GM21381 (cell line): ENCODE measurements around the gene UBE2D3.
"Not testable (repeated sequence)": the region's sequence is repeated elsewhere in the genome, so short reads cannot be mapped to it uniquely, and the experiment has no call there.

Experiments
- ATAC-seq: cut with Tn5 transposase; IDR thresholded peaks from one replicate; pipeline ENCODE4 v1.9.1; 2021; ENCODE audit warnings: mild to moderate bottlenecking, moderate library complexity; ENCODE audit not compliant: unreplicated experiment

UBE2D3 gene

DNA sequence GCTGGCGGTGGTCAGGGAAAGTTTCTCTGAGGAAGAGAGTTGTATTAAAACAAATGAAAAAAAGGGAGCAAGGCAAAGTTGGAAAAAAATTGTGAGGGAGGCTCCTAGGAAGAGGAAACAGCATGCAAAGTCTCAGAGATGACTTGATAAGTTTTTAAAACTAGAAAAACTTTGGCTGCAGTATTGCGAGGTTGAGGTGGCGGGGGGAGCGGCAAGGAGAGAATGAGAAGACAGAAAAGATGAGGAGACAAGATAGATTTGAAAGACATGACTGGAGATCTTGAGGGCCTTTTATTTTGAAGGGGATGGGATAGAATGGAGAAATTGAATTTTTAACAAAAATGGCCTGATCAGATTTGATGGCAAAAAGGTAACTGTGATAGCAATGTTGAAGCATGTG, 4.8 kb upstream of the UBE2D3 start:
- ATAC-seq = no peak

DNA sequence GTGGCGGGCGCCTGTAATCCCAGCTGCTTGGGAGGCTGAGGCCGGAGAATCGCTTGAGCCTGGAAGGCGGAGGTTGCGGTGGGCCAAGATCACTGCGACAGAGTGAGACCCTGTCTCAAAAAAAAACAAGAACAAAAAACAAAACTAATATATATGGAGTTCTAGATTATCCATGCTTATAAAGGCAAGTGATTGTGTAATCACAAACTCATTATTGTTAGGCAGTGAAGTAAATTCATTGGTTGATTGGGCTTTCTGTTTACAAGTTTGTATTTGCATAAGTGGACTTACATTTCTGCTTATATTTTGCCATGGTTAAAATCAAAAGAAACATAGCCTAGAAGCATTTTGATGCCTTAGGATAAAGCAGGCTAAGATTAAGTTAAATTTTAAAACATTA, 2.5 kb upstream of the UBE2D3 start:
- no peak for ATAC-seq

DNA sequence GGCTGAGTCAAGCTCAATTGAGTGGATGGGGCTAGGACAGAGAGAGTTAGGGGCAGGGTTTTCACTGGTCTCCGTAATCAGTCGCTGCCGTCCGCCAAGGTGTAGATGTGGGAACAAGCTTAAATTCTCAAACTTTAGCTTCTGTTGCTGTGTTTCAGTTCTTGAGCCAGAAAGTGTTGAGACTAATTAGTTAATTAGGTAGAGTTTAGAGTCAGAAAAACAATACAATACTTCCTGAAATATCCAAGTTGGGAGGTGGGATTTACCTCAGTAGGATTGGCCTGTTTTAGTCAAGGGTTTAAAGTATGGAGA, 1.1 kb upstream of the UBE2D3 start:
- ATAC-seq = no peak

DNA sequence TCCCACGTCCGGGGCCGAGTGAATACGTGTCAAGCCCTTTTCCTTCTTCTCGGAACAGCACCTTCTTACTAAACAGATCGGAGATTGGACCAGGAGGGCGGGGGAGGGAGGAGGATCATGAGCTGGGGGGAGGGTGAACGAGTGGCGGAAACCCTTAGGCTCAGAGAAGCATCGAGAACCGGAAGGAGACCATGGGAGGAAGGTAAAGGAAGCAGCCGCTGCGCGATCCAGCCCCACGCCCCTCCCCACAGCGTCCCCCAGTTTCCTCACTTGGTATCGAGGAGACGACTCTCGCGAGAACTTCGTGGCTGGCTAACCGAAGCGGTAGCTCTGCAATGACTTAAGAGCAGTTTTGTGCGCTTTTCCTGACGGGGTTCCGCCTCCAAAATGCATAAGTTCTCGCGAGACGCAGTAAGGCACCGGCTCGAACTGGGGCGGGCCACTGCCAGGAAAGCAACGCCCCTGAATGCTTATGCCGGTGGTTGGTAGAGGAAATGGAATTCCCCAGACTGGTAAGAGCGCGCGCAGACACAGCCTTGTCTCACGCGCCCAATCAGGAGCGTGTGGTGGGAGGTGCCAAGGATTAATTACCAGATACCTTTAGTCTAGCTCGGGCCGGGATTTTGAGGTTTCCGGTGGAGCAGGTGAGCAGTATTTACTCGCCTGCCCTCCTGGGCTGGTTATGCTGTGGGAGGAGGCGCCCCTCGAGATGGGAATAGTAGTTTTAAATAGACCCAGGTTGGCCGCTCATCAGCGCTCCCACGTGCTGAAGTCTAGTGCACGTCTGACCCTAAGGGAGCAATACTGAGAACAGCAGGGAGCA, 534 bp upstream of the UBE2D3 start:
- ATAC-seq = peak; percentile 77

DNA sequence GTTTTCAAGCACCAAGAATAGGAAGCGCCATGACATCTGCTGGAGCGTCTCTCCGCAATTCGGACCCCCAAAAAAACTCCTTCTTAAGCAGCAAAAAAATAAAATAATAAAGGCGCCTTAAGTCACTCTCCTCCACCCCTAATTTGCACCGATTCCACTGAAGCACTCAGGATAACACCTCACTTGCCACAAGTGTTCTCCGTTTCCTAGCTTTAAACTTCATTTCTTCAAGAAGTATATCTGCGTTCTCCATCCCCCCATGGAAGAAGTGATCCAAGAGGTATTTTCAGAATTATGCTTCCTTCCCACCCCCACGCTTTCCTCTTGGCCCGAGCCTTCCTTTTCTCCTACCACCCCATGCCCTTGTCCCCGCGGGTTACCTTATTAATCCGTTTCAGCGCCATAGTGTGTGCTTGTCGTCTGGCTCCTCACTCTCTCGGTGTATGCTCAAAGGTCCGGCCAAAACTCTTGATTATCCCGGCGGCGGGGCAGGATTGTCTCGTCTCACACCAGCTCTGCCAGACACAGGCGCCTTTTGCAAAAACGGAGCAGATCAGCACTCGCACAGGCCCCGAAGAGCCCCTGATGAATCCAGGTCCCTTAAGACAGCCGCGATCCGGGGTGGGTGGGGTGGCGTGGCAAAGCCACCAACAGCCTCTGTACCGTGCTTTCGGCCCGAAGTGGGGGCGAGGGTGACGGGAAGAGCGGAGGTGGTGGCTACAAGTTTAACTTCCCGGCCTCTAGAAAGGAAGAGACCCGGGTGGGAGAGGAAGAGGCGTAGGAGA, 1.1 kb downstream of the UBE2D3 start:
- ATAC-seq = no peak

DNA sequence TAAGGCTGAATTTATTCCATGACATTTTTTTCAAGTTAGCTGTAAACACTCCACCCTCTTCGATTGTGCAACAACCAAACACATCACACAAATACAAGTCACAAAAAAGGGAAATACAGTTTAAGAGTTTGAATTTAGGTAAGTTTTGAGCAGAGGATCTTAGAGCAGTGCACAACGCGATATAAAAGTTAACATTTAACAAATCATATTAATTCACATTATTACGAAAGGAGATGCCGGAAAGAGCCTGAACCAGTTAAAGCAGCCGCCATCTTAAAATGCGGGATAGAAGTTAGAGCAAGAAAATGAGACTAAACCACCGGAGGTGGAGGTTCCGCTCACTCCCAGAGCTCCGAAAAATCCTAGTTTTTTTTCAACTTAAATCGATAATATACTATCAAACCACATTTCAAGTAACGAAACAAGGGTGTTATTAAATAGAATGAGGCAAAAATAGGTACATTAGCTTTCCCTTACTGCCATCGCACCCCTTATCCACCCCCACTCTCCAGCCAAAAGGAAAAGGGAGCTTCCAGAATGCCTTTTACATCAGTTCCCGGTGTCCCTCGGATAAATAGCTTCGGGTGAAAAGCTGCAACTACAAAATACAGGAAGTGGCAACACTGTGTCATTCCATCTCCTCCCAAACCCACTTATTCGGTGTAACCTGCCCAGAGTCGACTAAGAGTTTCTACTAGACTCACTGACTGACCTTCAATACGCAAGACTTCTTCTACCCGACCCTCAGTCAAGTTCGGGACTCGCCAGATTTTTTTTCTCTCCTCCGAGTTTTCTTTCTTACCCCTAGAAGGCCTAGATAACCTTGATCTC, 1.9 kb downstream of the UBE2D3 start:
- no peak for ATAC-seq

DNA sequence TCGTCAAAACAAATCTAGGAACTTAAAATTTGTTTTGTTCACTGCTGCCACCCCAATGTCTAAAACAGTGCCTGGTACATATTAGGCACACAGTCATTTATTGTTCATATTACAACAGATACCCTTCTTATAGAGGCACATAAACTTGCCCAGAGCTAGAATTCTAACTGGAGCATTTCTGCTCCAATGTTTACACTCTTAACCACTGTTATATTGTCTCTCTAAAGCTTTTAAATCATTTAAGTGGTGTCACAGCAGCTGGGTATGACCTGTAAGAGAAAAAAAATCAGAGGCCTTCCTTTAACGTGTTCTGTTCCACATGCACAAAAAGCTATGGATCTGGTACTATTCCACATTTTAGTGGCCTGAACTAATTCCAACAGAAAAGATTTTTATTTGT, 3.0 kb downstream of the UBE2D3 start:
- ATAC-seq = no peak

DNA sequence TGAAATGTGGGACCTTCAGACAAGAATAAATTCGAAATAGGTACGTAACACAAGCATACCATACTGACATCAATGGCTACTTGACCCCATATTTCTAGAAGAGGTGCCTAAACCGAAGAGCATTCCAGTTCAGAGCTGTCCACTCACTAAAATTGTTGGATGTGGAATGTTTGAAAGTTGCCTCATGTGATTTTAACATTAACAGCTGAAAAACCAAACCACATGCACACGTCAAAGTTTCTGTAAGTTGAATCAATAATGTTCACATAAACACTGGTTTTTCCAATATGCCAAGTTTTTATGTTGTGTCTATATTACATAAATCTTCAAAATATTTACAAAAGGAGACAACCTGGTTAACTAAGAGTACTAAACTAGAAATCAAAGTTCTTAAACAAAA, 3.5 kb downstream of the UBE2D3 start:
- ATAC-seq = no peak

DNA sequence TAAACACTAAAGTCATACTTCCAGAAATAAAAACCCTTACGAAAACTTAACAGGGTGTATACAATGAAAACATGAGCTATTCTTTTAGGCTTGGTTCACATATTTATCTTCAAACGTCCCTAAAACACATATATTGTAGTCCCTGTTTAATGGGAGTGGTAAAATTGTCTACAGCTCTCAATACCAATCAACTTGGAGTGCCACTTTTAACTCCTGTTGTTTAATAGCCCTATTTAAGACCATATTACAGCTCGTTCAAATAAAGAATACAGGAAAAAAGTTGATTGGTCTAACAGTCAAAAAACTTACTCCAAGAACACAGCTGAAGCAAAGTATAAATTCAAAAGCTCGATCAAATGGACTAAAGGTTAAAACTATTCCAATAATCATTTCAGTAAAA, 3.9 kb downstream of the UBE2D3 start:
- ATAC-seq = no peak

DNA sequence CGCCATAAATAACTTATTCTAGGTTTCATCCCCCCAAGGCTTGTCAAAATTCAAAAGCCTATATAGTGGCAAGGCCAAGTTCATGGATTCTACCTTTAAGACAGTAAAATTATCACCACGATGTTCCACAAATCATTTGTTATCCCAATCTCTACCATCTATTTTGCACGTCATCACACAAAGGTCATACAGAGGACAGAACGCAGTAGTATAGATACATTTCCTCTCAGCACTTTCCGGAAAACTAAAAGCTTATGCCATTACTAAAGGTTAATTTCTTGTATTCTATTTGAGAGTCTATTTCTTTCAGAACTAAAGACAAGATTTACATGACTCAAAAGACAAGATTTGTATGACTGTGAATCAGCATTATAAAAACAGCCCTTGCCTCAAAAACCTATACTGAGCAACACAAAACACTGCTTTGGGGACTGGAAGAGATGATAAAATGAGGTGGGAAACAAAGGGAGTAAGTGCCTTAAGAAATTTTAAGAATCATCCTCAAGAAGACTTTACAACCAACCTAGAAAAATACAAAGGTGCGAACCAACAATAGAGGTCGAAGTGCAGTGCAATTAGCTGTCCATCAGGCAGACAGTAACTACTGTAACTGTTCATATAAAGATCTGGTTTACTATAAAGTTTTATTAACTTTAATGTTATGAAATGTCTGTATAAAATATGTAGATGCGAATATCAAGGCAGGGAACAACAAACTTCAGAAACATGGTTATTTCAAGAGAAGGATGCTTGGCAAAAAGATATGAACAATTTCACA, 7.6 kb downstream of the UBE2D3 start:
- ATAC-seq = no peak

DNA sequence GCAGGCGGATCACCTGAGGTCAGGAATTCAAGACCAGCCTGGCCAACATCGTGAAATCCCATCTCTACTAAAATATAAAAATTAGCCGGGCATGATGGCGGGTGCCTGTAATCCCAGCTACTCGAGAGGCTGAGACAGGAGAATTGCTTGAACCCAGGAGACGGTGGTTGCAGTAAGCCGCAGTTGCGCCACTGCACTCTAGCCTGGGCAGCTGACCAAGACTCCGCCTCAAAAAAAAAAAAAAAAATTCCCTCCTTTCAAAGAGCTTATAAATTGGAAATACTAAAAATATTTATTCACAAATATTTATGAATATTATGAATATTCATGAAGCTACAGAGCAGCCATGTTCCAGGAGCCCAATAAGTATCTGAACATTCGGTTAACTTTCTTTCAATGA, 8.3 kb downstream of the UBE2D3 start:
- not testable (repeated sequence) for ATAC-seq

DNA sequence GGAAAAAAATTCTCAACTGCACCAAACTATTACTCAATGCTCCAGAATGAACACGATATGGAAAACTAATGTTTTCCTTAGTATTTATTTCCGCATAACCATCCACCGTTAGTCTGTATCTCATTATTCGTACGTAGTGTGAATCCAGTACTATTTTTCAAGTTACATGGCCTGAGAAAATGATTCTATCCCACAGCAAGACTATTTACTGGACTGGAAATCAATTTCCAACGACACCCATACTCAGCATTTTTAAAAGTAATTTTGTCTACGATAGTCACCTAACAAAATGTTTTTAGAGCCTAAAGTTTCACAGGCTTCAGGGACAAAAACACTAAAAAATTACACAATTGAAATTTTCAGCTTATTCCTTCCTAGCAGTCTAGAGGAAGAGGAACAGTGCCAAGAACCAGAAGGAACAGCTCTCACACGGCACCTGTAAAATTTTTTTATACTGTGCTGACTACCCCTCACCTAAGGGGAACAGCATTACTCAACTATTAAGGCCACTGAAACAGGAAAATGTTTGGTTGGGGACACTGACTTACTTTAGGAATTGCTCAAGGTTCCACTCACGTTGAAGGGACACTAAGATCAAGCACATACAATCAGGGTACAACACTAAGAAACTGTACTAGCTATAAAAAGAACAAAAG, 9.6 kb downstream of the UBE2D3 start:
- no peak for ATAC-seq

DNA sequence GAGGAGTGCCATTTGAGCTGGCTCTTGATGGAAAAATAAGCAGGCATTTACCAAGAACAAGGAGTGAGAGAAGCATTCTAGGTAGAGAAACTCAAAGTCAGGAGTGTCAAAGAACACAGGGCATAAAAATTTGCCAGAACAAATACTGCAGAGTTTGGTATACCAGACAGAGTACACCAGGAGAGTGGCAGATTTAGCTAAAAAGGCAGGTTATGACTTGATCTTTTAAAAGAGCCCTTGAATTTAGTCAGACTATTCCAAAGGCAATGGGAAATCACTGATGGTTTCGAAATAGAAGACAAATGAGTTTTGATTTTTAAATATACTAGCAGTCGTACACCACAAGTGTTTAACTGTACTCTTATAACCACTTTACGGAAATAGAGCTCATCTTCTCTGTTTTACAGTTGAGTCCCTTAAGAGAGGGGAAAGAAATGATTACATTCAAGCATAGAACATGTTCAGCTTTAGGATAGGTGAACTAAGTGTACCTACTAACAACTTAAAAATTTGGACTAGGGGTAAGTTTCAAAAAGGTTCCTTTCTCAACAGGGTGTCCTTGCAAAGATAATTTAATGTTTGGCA, 10.2 kb downstream of the UBE2D3 start:
- no peak for ATAC-seq

DNA sequence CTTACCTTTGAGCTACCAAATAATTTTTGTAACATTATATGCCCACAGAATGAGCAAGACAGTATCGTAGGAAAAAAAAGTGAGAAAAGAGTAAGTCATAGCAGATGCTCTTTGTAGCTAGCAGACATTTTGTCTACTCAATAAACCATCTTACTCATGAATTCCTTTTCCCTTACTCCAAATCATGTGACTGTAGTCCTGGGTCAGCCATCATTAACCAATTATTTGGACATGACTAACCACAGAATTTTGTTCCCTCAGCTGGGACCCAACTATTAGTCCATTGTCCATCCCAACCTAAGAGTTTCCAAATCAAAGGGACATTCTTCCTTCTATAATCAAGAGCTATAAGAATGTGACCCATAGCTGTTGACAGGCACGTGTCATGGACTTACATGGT, 11.4 kb downstream of the UBE2D3 start:
- no peak for ATAC-seq

DNA sequence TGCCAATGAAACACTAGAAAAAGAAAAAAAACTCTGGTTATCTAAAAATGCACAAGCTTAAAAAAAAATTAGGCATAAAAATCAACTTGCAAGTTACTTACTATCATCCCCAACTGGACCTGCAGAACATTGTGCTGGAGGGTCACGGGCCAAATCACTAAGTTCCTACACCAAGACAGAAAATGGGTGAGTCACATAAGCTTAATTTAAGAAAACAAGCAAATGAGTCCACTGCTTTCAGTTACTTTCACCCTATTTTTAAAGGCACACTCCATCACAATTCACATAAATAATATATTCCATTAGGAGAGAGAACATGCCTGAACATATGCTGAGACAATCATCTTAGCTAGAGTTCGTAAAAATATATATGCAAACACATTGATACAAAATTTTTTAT, 17.7 kb downstream of the UBE2D3 start:
- no peak for ATAC-seq

DNA sequence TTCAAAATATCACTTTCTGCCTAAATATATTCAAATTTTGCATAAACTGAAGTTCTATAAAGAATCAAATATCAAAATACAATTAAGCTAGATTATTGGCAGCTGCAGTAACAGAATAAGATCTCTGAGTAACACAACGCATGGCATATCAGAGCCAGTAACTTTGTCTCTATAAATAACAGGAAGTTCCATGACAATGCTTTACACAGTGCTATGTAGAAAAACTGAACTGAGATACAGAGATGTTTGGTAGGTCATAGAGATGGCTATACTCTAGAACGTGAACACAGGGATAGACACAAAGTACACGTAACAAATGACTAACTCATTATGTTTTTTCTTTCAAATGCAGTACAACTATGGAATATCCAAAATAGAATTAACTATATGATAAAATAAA, 18.2 kb downstream of the UBE2D3 start:
- peak; percentile 51 for ATAC-seq

DNA sequence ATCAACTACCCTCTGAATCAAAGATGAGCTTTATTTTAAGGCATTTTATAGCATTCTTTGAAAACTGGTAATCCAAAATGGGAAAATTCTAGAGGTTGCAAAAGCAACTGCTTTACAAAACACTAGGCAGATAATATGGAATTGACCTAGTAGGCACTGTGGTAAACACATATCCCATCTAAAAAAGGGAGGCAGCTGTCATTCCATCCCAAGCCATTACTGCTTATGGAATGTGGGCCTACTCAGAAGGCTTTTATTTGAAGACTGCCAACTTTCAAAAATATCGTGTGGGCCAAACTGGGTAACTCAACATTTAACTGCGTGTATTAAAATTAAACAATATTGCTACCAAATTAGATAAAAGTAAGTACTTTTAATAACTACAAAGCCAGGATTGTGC, 19.3 kb downstream of the UBE2D3 start:
- ATAC-seq = no peak

DNA sequence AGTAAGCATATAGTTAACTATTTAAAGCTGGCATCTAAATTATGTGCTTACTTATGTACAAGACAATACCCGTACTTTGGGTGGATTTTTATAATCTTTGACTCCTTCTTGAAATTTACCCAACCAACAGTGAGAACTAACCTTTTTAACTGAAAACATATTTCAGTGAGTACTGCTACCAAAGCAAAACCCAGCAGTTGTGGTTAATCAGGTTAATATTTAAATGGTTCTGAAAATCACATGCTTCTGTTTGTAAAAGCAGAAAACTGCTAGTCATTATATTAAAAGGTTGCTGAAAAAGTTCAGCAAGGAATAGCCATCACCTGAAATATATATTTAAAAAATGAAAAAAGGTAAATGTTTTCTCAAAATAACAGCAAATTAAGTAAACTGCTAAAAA, 20.0 kb downstream of the UBE2D3 start:
- no peak for ATAC-seq

DNA sequence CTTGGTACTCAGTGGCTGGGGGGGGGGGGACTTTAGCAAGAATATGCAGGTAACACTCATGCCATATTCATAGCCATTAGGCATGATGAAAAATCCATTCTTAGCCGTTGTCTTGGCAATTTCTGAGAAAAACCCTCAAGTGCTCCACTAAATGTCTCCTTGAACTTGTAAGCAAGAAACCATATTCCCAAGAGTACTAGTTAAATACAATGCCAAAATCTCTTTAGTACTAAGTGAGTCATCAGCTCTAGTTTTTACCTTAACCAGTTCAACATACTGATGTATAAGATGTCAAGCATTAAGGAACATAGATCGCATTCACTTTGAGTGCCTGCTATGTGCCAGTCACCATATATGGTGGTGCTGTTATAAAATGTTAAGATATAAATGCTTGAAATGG, 27.5 kb downstream of the UBE2D3 start:
- ATAC-seq = no peak

DNA sequence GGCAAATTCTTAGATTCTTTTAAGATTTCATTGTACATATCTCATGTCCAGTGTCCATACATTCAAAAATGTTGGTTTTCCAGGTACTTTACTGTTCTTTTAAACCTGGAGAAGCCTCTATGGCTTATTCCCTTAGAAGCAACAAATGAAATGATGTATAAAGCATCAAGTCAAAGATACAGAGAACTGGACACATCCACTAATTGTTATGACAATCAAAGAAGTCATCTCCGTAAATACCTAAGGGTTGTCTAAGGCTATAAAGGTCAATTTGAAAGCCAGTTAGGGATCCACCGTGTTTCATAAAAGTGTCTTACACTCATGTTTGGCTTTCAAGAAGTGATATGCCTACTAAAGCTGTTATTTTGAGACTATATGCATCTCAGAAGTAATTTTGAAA, 32.4 kb downstream of the UBE2D3 start:
- ATAC-seq = no peak
